ENCODE measurements around the gene RFC3. TPM values are rescaled to one million over a fixed set of nuclear protein-coding genes. Genes with fewer than 3 reads are reported as not detected.
"Not testable (repeated sequence)": the region's sequence is repeated elsewhere in the genome, so short reads cannot be mapped to it uniquely, and the experiment has no call there.

The RFC3 gene
- polyA plus RNA-seq, 1 of the 3 experiments (the other 2 are of a cell fraction): 15.8 TPM

GRCh38 chr13:33776239-33776881, 41.6 kb upstream of the RFC3 start:
- POLR2A ChIA-PET: no interaction called here
- CTCF ChIA-PET: no interaction called here

GRCh38 chr13:33782631-33783030, 35.3 kb upstream of the RFC3 start:
- TF ChIP-seq NFIC (IDR thresholded peaks at IDR 0.05; ENCODE audit: borderline replicate concordance) (no peak), MAX (IDR thresholded peaks at IDR 0.05; ENCODE audit: low read depth) (no peak), FOSL2 (IDR thresholded peaks at IDR 0.05; ENCODE audit: borderline replicate concordance, low read depth) (no peak), RXRA (IDR thresholded peaks at IDR 0.05; ENCODE audit: borderline replicate concordance, low read depth) (no peak), RCOR1 (IDR thresholded peaks at IDR 0.05; ENCODE audit: low read length) (no peak), MEF2A (IDR thresholded peaks at IDR 0.05; ENCODE audit: borderline replicate concordance, low read depth) (no peak), SIN3A (IDR thresholded peaks at IDR 0.05; ENCODE audit: borderline replicate concordance, low read depth, low read length) (no peak), TAF1 (IDR thresholded peaks at IDR 0.05; ENCODE audit: borderline replicate concordance, low read depth, low read length) (no peak), GABPA (IDR thresholded peaks at IDR 0.05; ENCODE audit: low read depth) (no peak), REST (IDR thresholded peaks at IDR 0.05; ENCODE audit: low read depth, low read length) (no peak)
- H3K9ac ChIP-seq: no peak overlapping the region
- POLR2A ChIA-PET: no interaction called here
- no peak overlapping the region for H2AFZ ChIP-seq (ENCODE audit: low read depth)
- CTCF ChIA-PET: no interaction called here
- H4K20me1 ChIP-seq (ENCODE audit: insufficient read depth): no peaks in the 10 kb centered on the region
- no peak overlapping the region for H3K4me2 ChIP-seq
- no peaks in the 10 kb centered on the region for H3K9me2 ChIP-seq
- H3K36me3 ChIP-seq (replicated peaks in 1 of 2; ENCODE audit: control insufficient read depth in 1 of 2, insufficient read depth in 2 of 2, low read length in 1 of 2): no peaks in the 10 kb centered on the region
- no peaks in the 10 kb centered on the region for H3F3A ChIP-seq (replicated peaks; ENCODE audit: insufficient read depth)
- 94% methylated on average over 4 of the region's 4 CpGs for WGBS (ENCODE audit: low lambda C conversion rate)
- H3K4me1 ChIP-seq (ENCODE audit: control insufficient read depth in 1 of 2, insufficient read depth in 2 of 2, low read depth in 1 of 2, low read length in 1 of 2): peaks cover 0 to 4% of the 10 kb centered on the region in 2 experiments; a peak in 2 of 4 replicates
- no peak overlapping the region for H3K27ac ChIP-seq (ENCODE audit: low read depth in 2 of 2, low read length in 1 of 2)
- H3K27me3 ChIP-seq (ENCODE audit: insufficient read depth): no peaks in the 10 kb centered on the region
- H3K4me3 ChIP-seq (ENCODE audit: low read depth in 2 of 2, low read length in 1 of 2): no peak overlapping the region
- no peak for DNase-seq
- no peaks in the 10 kb centered on the region for H3K79me2 ChIP-seq (ENCODE audit: insufficient read depth)
- 0 out of 2 replicates have a peak, but pooled peaks cover 5% of the 10 kb centered on the region for H3K9me3 ChIP-seq

More at GRCh38 chr13:33776239-33776881, 41.6 kb upstream of the RFC3 start:
- Histone ChIP-seq H3K79me2 (ENCODE audit: insufficient read depth) (no peaks in the 10 kb centered on the region), H3K27ac (ENCODE audit: low read depth in 2 of 2, low read length in 1 of 2) (no peak overlapping the region), H3F3A (replicated peaks; ENCODE audit: insufficient read depth) (no peaks in the 10 kb centered on the region), H3K36me3 (replicated peaks in 1 of 2; ENCODE audit: control insufficient read depth in 1 of 2, insufficient read depth in 2 of 2, low read length in 1 of 2) (no peaks in the 10 kb centered on the region), H3K9ac (no peak overlapping the region), H3K4me3 (ENCODE audit: low read depth in 2 of 2, low read length in 1 of 2) (no peak overlapping the region), H3K9me3 (0 out of 2 replicates have a peak, but pooled peaks cover 3% of the 10 kb centered on the region), H3K4me1 (ENCODE audit: control insufficient read depth in 1 of 2, insufficient read depth in 2 of 2, low read depth in 1 of 2, low read length in 1 of 2) (no peaks in the 10 kb centered on the region; a peak in 2 of 4 replicates), H2AFZ (ENCODE audit: low read depth) (no peak overlapping the region), H3K27me3 (ENCODE audit: insufficient read depth) (no peaks in the 10 kb centered on the region), H3K4me2 (no peak overlapping the region), H4K20me1 (ENCODE audit: insufficient read depth) (no peaks in the 10 kb centered on the region), H3K9me2 (no peaks in the 10 kb centered on the region)
- 76% methylated on average over 9 of the region's 9 CpGs for WGBS (ENCODE audit: low lambda C conversion rate)
- no peak for DNase-seq
- no peak for TF ChIP-seq TAF1 (IDR thresholded peaks at IDR 0.05; ENCODE audit: borderline replicate concordance, low read depth, low read length)
- TF ChIP-seq FOXJ3 (CRISPR knock-in tag; IDR thresholded peaks at IDR 0.05): no peak
- no peak for TF ChIP-seq EP300 (IDR thresholded peaks at IDR 0.05; ENCODE audit: borderline replicate concordance in 1 of 2, low read depth in 1 of 2, low read length in 1 of 2)
- TF ChIP-seq TCF12 (IDR thresholded peaks at IDR 0.05): no peak
- TF ChIP-seq FOSL2 (IDR thresholded peaks at IDR 0.05; ENCODE audit: borderline replicate concordance, low read depth): no peak
- TF ChIP-seq MXI1 (IDR thresholded peaks at IDR 0.05; ENCODE audit: low read depth, low read length): no peak
- TF ChIP-seq RXRA (IDR thresholded peaks at IDR 0.05; ENCODE audit: borderline replicate concordance, low read depth): no peak
- no peak for TF ChIP-seq CTCF (IDR thresholded peaks at IDR 0.05)

- H3K27ac ChIP-seq (ENCODE audit: low read depth in 2 of 2, low read length in 1 of 2); H3K9me2 ChIP-seq; H3K9me3 ChIP-seq; H3F3A ChIP-seq (replicated peaks; ENCODE audit: insufficient read depth); H4K20me1 ChIP-seq (ENCODE audit: insufficient read depth); H3K79me2 ChIP-seq (ENCODE audit: insufficient read depth); POLR2A ChIA-PET; H2AFZ ChIP-seq (ENCODE audit: low read depth); H3K4me3 ChIP-seq (ENCODE audit: low read depth in 2 of 2, low read length in 1 of 2); H3K4me2 ChIP-seq; H3K9ac ChIP-seq; H3K36me3 ChIP-seq (replicated peaks in 1 of 2; ENCODE audit: control insufficient read depth in 1 of 2, insufficient read depth in 2 of 2, low read length in 1 of 2); H3K27me3 ChIP-seq (ENCODE audit: insufficient read depth); CTCF ChIA-PET; H3K4me1 ChIP-seq (ENCODE audit: control insufficient read depth in 1 of 2, insufficient read depth in 2 of 2, low read depth in 1 of 2, low read length in 1 of 2); DNase-seq: not testable (repeated sequence)
- WGBS (ENCODE audit: low lambda C conversion rate): 91% methylated on average over 4 of the region's 4 CpGs
Observed at GRCh38 chr13:33783212-33783611, 34.7 kb upstream of the RFC3 start.

All from SK-N-SH (cell line).